NCI-H1105 (cell line): ENCODE measurements around the gene APH1B.
"Not testable (repeated sequence)": the region's sequence is repeated elsewhere in the genome, so short reads cannot be mapped to it uniquely, and the experiment has no call there.

Experiments used
- DNase-seq: peaks from one replicate; lab custom pipeline; 2025; lab: John Stamatoyannopoulos, UW

Gene APH1B

DNA sequence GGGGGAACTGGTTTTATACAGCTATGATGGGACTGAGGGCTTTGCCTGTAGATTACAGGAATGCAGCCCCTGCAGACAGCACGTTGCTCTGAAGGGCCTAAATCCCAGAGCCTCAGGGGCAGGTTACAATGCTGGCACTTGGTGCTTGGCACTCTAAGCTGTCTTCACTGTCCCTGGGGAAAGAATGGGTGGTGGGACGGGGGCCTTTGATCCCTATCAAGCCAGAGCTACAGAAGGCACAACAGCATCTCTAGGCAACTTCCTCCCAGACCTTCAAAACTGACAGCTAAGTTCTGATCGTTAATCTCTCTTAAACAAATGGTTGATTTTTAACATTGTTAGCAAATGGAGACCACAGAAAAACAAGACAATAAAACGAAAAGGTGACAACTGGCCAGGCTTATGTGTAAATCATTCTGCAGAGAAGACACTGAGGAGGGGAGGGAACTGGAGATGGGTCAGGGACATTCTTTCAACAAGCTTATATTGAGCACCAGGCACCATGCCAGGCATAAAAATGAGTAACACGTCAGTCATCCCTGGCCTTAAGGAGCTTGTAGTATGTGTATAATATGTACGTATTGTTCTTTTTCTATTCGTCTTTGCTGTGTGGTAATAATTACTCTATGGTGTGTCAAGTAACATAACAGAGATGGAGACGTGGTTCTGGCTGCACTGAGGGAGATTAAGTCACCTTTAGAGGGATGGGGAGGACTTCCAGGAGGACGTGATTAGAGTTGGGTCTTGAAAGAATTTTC lies 55.1 kb downstream of the APH1B start:
- no peak for DNase-seq

DNA sequence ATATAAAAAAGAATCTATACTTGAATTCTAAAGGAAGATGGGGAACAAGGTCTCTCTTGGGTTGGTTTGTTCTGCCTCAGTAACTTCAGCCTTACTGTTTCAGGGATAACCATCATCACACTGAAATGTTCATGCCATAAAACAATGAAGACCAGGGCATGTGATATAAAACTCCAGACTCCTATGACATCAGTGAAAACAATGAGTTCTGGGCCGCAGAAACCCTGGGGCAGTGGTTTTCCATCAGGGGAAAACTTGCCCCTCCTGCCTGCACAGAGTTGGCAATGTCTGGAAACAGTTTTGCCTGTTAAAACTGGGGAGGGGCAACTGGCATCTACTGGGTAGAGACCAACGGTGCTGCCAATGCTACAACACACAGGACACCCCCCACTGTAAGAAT lies 57.4 kb downstream of the APH1B start:
- no peak for DNase-seq

DNA sequence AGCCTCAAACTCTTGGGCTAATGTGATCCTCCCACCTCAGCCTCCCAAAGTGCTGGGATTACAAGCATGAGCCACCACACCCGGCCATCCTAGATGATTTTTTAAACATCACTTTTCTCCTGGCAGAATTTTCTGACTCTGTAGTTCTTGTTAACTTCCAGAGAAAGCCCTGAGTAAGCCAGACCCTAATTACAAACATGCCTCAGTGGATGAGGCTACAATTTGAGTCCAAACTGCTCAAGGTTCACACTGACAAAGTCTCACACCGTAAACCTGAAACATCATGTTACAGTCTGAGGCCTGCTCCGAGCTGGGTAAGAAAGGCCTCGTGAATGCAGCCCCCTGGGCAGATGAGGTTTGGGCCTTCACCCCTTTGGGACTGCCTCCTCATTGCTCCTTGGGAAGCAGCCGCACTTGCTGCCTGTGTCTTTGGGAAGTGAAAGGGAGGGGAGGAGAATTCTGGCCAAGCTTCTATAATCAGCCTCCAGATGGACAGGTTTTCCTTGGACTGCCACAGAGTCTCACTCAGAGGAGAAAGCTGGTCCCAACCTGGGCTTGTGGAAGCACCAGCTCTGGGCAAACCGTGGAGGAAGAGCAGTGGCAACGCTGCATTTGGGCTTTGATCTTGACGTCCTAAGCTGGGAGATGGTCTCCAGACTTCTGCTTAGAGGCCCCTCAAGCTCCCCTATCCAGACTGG lies 58.3 kb downstream of the APH1B start:
- no peak for DNase-seq

DNA sequence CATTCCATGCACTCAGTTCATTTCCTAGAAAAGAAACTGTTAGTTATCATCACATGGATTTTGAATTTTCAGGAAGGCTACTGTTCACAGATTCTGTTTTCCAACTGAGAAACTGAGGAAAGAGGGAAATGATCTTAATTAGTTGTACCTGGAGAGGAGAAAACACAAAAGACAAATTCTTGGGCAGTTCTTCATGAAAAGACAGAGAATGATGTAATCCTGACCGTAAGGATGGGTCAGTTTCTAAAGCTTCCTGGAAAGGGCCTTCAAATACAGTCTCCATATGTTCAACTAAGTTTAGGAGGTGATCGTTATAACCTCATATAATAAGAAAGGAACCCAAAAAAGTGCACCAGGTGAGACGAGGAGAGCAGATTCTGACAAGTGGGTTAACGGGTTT lies 59.6 kb downstream of the APH1B start:
- DNase-seq = no peak

DNA sequence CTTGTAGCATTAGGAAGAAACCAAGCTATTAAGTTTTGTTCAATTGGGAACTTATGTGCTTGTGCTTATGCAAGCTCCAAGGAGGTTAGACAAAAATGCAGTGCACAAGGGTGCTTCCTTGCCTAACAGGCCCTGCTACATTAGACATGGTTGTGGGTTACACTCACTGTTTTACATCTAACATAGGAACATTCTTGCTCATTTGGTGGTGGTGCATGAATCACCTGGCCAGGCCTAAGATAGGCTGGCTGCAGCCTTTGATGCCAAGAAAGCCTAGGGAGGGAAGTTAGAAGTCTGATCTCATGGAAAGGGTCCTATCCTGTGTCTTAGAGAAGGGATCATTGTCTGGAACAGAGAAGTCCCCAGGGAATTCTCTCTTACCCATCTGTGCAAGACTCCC lies 60.8 kb downstream of the APH1B start:
- no peak for DNase-seq

DNA sequence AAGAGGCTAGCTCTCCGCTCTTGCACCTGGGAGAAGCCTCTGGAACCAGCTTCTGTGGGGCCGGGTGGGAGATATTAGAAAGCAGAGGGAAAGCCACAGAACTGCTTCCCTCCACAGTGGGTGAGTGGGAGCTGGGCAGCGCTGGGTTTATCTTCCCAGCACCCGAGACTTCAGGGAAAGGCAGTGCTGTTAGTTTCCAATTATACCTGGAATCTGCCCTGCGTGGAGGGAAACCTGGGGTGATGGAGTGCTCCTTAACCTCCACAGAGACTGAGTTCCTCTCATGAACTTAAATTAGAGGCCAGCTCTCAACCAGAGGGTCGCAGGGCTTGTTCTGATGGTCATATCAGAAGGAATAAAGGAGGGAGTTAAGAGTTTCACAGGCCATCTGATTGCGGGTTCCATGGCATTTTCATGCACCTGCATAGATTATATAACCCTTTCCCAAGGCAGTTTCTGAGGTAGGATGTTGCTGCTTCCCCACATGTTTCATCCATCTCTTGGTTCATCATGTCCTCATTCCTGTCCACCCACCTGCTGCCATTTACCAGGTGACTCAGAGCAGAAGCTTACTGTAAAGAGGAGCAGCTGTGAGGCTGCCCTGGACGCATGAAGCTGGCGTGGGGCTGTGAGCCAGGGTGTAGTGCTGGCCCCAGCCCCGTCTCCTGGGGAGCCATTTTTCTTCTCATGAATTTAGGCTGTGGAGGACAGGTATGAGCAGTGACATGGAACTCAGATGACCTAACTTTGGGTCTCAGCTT lies 61.8 kb downstream of the APH1B start:
- DNase-seq = no peak

DNA sequence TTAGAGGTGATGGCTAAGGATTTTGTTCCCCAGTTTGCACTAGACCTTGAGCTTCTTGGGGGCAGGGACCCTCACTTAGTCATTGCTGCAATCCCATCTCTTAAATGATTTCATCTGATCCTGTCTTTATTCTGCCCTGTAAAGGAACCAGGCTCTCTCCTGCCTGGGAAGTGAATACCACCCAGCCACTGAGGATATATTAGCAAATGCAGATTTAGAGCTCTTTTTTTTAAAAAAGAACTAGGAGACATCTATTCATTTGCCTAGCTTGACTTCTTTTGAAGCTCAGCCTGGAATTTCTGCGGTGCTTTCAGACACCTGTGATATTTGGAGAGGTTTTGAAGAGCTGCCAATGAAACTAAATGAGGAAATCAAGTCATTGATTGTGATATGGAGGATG lies 62.4 kb downstream of the APH1B start:
- DNase-seq = no peak

DNA sequence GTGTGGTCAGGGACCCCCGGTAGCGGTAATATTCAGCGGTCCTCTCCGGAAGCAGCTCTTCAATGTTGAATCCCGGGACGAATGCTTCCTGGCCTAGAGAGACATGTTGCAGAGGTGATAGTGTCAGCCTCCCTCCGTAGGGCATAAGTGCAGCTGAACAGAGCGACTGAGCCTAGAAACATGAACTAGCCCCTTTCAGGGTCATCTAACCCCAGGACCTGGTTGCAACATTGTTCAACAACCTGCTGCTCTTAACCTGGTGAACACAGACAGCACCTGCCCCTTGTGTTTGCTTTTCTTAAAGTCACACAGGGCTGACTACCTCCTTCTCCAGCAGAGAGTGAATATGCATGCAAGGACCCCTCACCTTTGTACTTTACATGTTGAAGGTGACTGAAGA lies 62.9 kb downstream of the APH1B start:
- DNase-seq = no peak

DNA sequence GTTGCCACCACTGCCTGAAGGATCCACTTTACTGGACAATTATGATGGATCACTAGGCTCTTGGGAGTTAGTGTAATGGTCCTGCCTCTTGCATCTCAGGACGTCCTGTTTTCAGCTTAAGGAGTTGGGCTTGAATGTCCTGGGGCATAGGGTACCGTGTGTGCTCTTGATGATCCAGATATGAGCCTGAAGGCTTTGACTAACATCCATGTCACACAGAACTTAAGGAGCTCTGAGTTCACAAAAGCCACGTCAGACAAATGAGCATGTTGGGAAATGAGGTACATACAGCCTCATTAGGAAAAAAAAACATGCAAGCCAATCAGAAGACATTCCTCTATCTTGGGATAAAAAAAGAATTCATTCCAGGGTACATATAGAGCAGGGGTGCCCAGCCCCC lies 63.5 kb downstream of the APH1B start:
- DNase-seq = no peak

DNA sequence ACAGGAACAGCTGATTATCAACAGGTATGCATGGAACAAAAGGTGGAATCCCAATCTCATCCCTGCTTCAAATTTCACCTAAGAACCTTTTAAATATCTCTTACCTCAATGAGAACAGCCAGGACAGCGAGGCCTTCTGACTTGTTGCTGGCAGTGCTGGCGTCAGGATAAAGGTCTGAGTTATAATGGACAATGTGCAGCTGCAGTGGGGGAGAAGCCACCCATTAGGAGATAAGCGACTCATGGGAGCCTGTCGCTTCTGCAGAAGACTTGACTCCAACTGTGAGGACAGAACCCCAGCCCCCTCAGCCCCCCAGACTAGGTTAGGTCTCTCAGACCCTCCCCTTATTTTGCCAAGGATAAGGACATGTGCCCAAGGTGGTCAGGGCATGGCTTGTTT lies 64.5 kb downstream of the APH1B start:
- no peak for DNase-seq

DNA sequence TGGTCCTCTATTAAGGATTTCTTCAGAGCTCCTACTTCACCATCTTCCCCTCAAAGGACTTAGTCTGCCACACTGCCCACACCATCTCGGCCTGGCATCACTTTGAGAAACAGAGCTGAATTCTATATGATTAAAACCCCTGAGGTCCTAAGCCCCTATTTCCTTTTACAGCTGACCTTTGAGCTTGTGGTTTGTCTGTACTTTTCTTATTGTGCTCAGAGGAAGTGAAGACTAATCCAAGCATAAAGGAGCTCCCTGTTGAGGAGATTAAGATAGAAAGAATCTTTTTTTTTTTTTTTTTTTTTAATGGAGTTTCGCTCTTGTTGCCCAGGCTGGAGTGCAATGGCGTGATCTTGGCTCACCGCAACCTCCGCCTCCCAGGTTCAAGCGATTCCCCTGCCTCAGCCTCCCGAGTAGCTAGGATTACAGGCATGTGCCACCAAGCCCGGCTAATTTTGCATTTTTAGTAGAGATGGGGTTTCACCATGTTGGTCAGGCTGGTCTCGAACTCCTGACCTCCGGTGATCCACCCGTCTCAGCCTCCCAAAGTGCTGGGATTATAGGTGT lies 65.7 kb downstream of the APH1B start:
- DNase-seq = not testable (repeated sequence)

DNA sequence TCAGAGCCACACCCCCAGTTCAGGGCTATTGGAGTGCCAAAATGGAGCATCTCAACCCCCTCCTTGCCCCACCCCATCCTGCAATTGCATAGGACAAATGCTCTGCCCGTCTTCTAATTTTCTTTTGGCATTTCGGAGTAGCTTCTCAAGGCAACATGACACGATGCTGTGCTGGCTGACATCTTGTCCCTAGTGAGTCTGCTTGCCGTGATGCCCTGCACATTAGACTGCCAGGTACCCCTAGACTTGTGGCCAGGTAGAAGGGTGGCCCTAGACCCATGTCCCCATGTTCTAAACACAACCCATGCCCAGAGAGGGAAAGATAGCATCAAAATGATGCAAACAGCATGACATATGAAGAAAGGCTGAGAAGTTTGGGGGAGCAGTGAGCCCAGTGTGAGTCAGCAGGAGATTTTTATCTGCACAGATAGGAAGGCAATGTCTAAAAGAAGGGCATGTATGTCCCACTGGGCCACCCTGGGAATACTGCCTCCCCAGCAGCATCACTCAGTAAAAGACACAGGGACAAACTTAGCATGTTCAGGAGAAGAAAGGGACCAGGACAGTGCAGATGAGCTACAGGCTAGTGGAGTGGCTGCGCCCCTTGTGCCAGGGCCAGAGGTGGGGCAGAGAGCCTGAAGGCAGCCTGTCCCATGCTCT lies 67.5 kb downstream of the APH1B start:
- DNase-seq = no peak

DNA sequence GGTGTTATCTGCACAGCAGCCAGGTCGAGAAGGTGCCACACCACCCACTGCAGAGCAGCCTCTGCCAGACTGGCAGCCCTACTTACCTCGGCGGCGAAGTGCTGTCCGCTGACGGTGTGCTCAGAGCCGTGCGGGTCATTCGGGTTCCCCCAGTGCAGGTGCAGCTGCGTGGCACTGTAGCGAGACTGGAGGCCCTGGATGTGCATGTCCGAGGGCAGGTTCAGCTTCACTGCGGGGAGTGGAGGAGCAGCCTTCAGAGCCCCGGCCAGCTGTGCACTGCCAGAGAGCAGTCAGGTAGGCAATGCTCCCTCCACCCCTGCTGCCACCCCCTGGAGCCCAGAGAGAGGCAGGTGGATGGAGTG lies 68.0 kb downstream of the APH1B start:
- no peak for DNase-seq

DNA sequence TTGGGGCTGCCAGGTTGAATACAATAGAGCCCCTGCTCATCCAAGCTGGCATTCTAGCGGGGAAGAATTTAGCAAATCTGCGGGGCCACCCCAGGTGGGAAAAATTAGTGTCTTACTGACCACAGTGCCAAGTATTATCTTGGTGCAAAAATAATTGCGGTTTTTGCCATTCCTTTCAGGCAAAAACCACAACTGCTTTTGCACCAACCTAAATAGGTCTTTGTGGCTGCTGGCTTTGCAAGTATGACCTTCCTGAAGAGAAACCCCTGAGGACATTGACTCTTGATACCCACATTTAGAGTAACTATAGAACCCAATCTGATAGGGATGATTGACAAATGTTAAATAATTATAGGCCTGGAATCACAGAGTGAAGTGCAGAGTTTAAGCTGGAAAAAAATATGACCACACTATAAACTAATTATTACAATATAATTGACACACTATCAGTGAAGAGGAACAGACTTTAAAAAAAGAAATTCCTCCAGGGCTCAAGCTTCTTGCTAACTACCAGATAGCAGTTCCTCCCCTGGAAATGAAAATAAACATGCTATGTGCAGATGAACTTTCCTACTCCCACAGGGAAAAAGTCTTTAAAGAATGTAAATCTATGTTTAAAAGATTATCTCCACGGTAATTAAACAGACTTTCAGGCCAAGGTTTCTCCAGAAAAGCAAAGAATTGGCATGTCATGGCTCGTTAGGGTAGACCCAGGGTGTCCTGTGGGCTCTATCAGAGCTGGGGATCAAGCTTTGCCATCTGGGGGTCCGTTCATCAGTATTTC lies 69.9 kb downstream of the APH1B start:
- DNase-seq = no peak

DNA sequence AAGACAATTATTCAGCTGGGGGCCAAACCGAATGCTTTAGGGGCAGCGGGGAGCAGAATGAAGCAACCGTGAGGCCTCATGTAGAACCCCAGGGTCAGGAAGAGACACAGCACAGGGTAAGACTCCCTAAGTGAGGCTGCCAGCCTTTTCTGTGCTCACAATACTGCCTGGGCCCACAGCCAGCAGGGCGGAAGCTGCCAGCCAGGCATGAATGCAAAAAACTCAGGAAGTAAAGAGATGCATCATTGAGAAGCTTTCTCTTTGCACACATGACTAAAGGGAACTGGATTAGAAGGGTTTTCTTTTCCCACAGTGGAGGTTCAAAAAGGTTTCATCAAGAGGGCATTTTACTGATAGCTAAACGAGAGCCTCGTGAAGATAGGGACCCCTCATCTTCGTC lies 71.0 kb downstream of the APH1B start:
- DNase-seq = peak; percentile 69

DNA sequence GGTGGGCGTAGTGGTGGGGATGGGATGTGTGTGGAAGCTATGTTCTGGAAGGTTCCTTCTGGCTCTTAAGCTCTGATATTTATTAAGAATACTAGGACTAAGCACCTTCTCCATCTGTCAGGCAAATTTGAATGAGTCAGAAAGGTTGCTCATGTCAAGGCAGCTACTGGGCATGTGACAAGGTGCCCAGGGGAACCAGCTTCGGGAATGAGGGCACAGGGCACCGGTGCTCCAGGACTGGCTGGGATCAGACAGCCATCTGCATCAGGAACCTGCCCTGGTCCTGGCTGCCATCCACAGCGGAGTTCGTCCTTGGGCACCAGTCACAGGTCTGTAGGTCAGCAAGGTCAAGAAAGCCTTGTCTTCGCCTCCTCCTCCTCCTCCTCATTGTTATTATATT lies 71.8 kb downstream of the APH1B start:
- no peak for DNase-seq

DNA sequence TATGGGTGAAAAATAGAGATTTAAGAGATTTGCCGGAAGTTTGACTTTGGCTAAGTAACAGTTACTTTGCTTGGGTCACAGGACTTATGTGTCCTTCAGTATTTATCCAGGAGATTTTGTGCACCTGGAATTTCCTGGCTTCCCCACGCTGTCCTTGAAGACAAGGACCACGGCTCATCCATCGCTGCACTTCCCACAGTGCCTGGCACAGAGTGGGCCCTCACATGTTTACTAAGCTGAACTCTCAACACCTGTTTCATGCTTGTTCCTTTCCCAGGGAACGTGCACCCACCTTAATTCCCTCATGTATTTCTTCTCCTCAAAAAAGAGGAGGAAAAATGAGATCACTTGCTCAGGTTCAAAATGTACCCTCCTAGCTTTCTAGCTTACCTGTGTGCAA lies 72.2 kb downstream of the APH1B start:
- DNase-seq = no peak

DNA sequence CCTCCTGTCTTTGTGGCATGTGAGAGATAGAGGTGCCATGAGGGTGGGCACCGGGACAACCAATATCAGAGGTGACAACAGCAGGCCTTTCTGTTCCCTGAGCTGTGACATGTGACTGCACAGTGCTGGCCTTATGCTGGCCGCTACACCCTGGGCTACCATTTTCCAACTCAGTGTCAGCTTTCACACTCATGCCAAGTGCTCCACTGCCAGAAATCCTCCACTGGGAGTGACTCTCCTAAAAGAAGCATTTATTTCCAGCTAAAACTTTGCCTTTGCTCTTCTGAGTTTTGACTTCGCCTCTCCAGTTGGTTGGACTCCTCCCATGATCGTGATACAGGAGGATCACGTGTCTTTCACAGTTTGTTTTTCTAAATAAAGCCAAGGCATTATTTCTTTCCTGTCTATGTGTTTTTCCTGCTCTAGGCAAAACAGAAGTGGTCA lies 72.8 kb downstream of the APH1B start:
- no peak for DNase-seq

DNA sequence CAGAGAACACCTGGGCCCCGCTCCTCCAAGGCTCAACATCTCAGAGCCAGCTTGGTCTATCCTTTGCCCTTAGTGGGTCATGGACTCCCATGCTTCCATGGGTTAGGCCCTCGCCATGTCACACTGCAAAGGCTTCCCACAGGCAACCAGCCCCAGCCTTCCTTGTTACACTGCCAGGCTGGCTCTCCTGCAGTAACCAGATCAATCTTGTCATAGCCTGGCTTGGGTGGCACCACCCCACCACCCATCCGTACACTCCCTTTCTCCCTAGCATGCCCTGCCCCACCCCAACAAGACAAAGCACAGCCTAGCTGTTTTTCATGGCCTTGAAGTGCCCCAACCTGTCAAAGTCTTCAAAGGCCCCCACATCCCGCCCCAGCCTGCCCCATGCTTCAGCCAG lies 73.8 kb downstream of the APH1B start:
- DNase-seq = no peak

DNA sequence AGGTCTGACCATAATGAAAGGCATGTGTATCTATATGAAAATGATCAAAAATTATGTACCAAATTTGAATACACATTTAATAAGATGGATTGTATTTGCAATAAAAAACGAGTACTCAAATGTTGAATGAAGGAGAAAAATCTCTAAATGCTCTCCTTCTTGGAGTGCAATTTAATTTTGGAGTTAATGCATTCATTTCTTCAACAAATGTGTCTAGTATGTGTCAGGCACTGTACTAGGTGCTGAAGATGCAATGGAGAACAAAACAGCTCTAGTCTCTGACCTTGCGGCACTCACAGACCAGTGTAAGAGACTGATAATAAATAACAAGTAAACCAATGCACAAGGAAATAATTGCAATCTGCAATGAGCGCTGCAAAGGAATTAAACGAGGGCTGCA lies 75.4 kb downstream of the APH1B start:
- no peak for DNase-seq

DNA sequence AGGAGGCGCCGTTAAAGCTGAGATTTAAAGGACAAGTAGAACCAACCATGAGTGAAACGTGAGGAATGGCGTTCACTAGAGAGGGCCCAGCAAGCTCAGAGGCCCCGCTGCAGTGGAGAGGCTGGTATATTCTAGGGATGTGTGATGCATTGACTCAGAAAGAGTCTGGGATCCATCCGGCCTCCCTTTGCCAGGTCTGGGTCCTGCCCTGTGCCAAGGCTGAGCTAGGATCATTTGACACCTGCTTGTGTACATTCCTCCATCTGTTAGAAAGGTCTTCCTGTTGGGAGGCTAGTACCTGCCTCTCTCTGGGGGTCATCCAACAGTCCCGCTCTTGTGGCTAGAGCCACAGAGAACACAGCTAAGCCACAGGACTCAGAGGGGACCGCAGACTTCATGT lies 75.9 kb downstream of the APH1B start:
- no peak for DNase-seq

DNA sequence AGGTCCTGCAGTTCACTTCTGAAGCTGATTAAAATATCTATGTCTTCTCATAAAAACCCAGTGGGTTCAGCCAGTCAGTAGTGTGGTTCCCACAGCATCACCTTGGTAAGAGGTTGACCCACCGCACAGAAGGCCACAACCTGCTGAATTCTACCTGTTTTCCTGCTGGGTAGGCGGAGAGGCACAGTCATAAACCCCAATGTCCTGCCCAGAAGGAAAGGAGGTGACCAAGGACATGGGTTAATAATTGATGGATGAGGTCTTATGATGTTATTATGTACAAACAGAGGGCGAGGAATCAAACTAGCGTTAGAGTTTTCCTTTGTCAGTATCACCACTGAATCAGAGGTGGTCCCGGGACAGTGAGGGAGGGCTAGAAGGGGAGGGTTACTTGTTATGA lies 76.5 kb downstream of the APH1B start:
- DNase-seq = no peak
